GM18868 (cell line): ENCODE data around the gene MORN1.

ENCODE experiments used
- ATAC-seq: cut with Tn5 transposase; IDR thresholded peaks from one replicate; pipeline ENCODE4 v1.9.1; 2021; ENCODE audit warnings: mild to moderate bottlenecking, moderate library complexity; ENCODE audit not compliant: unreplicated experiment

The MORN1 gene

DNA sequence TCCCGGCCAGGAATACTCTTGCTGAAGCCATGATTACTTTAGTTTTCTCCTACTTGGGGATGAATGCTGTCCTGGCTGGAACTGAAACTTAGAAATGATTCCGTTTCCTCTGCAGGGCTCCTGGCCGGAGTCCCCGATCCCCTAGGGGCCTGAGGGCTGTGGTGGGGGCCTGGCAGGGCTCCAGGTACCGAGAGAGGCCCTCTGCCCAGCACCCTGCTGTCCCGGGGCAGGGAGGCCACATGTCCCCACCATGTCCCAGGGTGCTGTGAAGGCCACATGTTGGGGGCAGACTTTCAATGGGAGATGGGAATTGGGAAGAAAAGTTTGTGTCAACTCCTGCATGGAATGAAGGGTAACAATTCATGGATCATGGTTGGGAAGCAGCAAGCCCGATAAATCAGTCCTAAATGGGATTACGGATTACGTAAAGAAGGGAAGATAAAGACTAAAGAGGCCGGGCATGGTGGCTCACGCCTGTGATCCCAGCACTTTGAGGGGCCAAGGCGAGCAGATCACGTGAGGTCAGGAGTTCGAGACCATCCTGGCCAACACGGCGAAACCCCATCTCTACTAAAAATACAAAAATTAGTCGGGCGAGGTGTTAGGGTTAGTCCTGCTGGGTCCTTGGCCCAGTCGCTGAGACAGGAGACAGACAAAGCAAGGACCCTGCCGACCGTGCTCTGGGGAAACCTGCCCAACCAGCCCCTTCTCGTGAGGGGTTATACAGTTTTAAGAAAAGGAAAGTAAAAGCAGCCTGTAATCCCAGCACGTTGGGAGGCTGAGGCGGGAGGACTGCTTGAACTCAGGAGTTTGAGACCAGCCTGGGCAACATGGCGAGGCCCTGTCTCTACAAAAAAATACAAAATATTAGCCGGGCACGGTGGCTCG, 37.6 kb downstream of the MORN1 start:
- no peak for ATAC-seq

- no peak for ATAC-seq
Measured at GRCh38 chr1:2352897-2353550, 38.3 kb downstream of the MORN1 start.

DNA sequence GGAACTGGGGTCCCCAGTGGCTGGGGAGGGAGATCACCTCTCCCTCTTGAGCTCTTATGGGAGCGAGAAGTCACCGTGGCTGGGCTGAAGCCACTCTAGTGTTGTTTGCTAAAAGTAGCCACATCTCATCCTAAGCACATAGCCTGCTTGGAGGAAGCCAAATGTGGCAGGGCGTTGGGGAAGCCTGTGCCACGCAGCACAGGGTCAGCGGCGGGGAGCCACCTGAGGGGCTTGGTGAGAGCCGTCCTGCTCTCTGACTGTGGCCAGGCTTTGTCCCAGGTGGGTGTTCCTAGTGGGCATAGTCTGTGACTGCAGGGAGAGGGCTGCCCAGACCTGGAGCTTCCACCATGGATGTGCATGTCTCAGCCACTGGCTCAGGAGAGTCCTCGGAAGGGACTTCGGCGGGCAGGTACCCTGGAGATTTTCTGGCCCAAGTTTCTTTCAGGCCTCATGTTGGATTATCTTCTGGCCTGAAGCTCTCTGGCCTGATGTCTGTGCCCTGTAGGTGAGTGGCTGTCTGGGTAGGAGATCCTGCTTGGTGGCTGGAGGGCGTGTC, 38.9 kb downstream of the MORN1 start:
- no peak for ATAC-seq

GRCh38 chr1:2351723-2352122, 39.6 kb downstream of the MORN1 start:
- ATAC-seq: no peak

DNA sequence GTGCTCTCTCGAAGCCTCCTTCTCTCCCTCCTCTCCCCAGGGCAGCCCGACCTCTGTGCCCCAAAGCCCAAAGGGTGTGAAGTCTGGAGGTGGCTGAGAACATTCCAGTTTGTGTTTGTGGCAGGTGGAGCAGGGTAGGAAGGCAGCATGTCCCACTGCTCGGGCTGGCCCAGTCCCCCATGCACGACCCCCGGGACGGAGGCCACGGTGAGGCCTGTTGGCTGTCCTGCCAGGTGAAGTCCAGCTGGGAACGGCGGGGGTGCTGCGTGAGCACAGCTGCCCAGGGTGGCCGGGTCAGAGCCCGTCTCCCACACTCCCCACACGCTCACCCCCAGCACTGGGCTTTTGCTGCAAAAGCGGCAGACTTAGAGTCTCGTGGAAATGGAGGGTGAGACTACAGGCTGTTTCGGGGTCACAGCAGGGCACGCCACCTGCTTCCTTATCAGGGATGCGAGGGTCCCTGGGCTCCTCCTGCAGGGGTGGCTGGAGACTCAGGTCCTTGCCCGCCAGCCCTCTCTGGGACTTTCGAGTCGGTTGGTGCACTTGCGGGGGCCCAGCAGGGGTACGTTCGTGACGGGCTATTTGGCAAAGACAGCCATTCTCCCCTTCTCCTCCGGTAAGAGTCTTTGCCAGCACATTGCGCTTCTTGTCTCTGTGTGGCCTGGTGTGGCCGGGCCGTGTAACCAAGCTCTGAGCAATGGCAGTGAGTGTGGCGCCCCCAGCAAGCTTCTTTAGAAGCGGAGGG, 40.3 kb downstream of the MORN1 start:
- no peak for ATAC-seq

DNA sequence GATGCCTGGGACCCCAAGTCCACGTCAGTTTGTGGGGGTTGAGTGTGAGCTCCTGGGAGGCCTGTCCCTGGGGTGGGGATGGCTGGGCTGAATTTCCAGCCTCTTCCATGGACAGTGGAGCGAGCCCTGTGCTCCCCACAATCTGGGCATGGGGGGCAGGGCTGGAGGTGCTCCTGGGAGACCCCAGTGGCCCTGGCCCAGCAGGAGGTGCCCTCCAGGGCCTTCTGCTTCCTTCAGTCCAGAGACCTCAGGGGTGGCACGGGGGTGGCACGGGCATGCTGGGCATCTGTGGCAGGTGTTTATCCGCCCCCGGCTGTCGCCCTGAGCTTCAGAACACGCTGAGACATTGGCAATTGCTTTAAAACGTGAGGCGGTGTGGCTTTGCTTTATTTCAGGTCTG, 40.9 kb downstream of the MORN1 start:
- no peak for ATAC-seq

GRCh38 chr1:2349806-2350205, 41.5 kb downstream of the MORN1 start:
- no peak for ATAC-seq

- ATAC-seq: no peak
Measured at GRCh38 chr1:2348346-2349325, 42.7 kb downstream of the MORN1 start.

DNA sequence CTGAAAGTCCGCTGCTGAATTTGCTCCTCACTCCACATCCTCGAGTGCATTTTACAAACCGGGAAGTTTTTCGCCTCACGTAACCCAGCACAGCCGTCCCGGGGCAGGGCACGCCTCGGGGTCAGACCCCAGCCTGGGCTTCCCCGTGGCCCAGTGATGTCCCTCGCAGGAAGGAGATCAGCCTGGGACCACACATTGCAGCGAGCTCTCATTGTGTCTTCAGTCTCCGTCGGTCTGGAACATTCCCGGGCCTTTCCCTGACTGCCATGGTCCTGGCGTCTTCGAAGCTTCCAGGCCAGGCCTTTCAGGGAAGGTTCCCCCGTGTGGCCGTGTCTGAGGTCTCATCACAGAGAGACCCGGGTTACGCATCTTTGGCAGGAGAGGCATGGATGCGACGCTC, 43.5 kb downstream of the MORN1 start:
- ATAC-seq: no peak

- ATAC-seq: no peak
Measured at GRCh38 chr1:2347409-2347785, 44.0 kb downstream of the MORN1 start.

GRCh38 chr1:2346691-2347408, 44.5 kb downstream of the MORN1 start:
- no peak for ATAC-seq

- ATAC-seq: no peak
Measured at GRCh38 chr1:2345297-2346075, 45.9 kb downstream of the MORN1 start.

DNA sequence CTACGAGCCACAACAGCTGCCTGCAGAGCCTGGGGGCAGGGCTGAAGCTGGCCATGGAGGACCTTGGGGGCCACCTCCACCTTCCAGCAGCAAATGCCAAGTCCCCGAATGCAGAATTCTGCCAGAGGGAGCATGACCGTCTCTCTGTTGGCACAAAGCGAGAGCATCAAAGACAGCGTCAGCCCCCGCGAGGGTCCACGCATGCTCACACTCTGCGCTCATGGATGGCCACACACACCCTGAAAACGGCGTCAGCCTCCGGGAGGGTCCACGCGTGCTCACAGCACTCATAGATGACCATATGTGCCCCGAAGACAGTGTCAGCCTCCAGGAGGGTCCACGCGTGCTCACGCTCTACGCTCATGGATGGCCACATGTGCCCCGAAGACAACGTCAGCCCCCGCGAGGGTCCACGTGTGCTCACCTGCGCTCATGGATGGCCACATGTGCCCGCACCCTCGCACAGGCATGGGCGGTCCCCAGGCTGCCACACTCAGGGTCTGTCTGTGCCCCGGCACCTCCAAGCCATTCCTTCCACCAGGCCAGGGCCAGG, 46.5 kb downstream of the MORN1 start:
- no peak for ATAC-seq

GRCh38 chr1:2344121-2344681, 47.2 kb downstream of the MORN1 start:
- no peak for ATAC-seq

DNA sequence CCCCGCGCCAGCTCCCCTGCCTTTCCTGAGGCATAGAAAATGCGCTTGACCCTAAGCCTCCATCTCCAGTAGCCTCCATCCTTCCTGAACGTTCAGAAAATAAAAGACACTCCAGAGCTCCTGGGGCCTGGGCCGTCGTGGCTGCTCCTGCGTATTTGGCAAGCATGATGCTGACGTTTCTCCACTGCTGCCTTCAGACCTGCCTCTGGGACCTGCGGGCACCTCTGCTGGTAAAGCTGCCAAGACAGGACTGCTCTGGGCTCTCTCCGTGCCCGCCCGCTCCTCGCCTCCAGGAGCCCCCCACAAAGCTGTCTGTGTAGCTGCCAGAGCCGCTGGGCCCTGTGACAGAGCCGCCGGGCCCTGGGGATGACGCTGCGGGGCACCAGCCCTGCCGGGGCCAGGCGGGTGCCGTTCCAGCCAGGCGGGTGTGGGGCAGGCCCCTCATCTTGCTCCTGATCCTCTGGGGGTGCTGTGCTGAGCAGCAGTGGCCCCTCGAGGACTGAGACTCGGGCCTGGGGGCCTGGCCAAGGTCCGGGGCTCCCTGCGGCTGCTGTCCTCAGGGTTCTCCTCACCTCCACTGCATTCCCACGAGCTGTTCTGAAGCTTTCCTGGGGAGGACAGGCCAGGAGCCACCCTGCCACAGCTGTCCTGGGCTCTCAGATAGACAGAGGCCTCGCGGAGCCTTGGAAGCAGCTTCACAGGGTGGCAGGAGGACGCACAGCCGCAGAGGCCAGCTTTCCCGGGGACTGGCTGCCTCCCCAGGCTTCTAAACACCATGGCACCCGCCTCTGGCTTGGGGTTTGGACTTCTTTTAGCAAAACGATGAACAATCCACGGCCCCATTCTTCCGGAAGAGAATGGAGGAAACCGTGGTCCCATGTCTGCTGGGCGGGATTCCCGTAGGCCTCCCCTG, 48.1 kb downstream of the MORN1 start:
- no peak for ATAC-seq

DNA sequence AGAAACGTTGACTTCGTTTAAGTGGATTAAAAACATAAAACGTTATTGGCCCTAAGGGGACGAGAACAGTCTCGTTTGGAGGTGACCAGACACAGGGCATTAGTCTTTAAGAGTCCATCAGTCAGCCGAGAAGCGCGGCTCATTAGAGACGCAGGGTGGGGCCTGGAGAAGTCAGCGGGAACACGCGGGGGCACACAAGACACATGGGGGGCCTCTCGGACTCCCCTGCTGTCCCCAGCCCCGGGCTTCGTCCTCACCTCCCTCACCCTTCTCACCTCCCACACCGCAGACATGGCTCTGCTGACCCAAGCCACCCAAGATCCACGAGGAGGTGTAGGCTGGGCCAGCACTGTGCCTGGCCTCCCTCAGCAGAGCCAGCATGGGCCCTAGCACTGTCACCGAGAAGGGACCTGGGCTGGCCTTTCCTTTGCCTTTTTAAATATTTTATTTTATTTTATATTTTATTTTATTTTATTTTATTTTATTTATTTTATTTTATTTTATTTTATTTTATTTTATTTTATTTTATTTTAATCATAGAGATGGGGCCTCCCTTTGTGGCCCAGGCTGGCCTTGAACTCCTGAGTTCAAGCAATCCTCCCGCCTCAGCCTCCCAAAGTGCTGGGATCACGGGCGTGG, 48.9 kb downstream of the MORN1 start:
- no peak for ATAC-seq
